Heart left ventricle (tissue), 16 donors: ENCODE results near the gene PRDM16. TPM values are rescaled to one million over a fixed set of nuclear protein-coding genes. Genes with fewer than 3 reads are reported as not detected.
A peak's percentile ranks its signal among the peaks of the same experiment; 100 is the strongest.

Experiments
- ATAC-seq, 4 donors: fragments of 200-7000 bp; cut with Tn5 transposase; one replicate each; pipeline ENCODE4 v1.9.1; 2020 to 2022; ENCODE audit warnings: moderate library complexity in 4 of 4, mild to moderate bottlenecking in 3 of 4, moderate number of reproducible peaks in 1 of 4
- DNase-seq, 5 donors: peaks; one replicate each; pipeline ENCODE4 v3.0.0-alpha.2; 2020
- H3K27ac ChIP-seq, 12 donors: fragments of 200-600 bp; sonication (generic) in 4 of 12; one replicate each; pipeline versions ENCODE4 v1.5.0 to v1.8.0; 2016 to 2022; ENCODE audit warnings: mild to moderate bottlenecking in 2 of 12
- H3K27me3 ChIP-seq, 9 donors: fragments of 200-600 bp; sonication (generic) in 2 of 9; one replicate each; pipeline versions ENCODE4 v1.5.1 to v1.8.0; 2016 to 2022; ENCODE audit warnings: mild to moderate bottlenecking in 3 of 9
- H3K36me3 ChIP-seq, 9 donors: fragments of 200-600 bp; sonication (generic) in 2 of 9; one replicate each; pipeline versions ENCODE4 v1.5.0 to v1.8.0; 2018 to 2022; ENCODE audit warnings: mild to moderate bottlenecking in 2 of 9
- H3K4me1 ChIP-seq, 12 donors: fragments of 200-600 bp; sonication (generic) in 4 of 12; one replicate each; pipeline versions ENCODE4 v1.5.0 to v1.8.0; 2016 to 2022; ENCODE audit warnings: mild to moderate bottlenecking in 3 of 12
- H3K4me3 ChIP-seq, 12 donors: fragments of 200-600 bp; sonication (generic) in 4 of 12; one replicate each; pipeline versions ENCODE4 v1.5.0 to v1.8.0; 2017 to 2022; ENCODE audit warnings: mild to moderate bottlenecking in 9 of 12, moderate library complexity in 4 of 12
- H3K9me3 ChIP-seq, 12 donors: fragments of 200-600 bp; sonication (generic) in 4 of 12; one replicate each; pipeline versions ENCODE4 v1.5.0 to v1.8.0; 2016 to 2022; ENCODE audit warnings: mild to moderate bottlenecking in 1 of 12
- POLR2A ChIP-seq, 2 donors: fragments of 450-650 bp; IDR thresholded peaks; one replicate each; pipeline ENCODE4 v1.6.1; 2017; ENCODE audit warnings: antibody characterized with exemption in 2 of 2, mild to moderate bottlenecking in 2 of 2, moderate library complexity in 2 of 2
- WGBS, 4 donors: extraction: QIAGEN DNeasy Blood & Tissue Kit in 2 of 4; methylation state at CpG; one replicate each; pipeline versions ENCODE4 v1.1.5 to v1.1.7; 2013 to 2018; 5-methylcytosine and 5-hydroxymethylcytosine counted together
- intact Hi-C, 10 donors: fragments of 100-400 bp; cut with DNase I; formaldehyde crosslinking; loops; one replicate each; pipeline versions ENCODE4 v1.11.1 to v1.14.2; 2022
- polyA plus RNA-seq, 2 donors: library from polyadenylated mRNA; stranded (reverse); fragments of 200-250 nt; gene quantifications; one replicate each; pipeline ENCODE4 v1.2.3, GENCODE V29; 2013
- total RNA-seq, 9 donors: library from RNA; depleted of rRNA in 2 of 9; stranded (reverse); fragments of >200 nt in 2 of 9; fragmentation: NEBNext Ultra II Directional in 3 of 9; extraction: Animal tissue kit (Norgen Biotek cat#: 25700) in 3 of 9; gene quantifications; one replicate each; pipeline versions ENCODE4 v1.1.0 to v1.2.4, GENCODE V29; 2016 to 2023
- TF ChIP-seq, protein P1 (sequence below), 12 donors: fragments of 200-600 bp; sonication (generic) in 4 of 12; IDR thresholded peaks; one replicate each; pipeline versions ENCODE4 v1.5.0 to v1.8.0; 2018 to 2022; ENCODE audit warnings: antibody characterized with exemption in 12 of 12, mild to moderate bottlenecking in 5 of 12
- donor health status: ischemic (EF 13 %, LVEDD 7.1; RV severe dilation, severe dysfunction).
- donor health status: healthy with polysubstance abuse.
- donor health status: DM: no; HTN: yes; CAD: no.
- donor health status: DM: no; HTN: no; CAD: no.
- donor health status: ischemic (EF 25% LVEDD 6.9; RV normal size, moderate dysfunction).
- donor health status: ischemic (EF 25% LVEDD 5.7; RV mildly dilated, moderate dysfunction).
- donor health status: healthy.
- donor health status: DM: yes; HTN: yes; CAD: no.
- donor health status: ischemic (EF 35%, LVEDD 5.7; RV mildly dilated, moderate dysfunction).
- donor health status: nonischemic (EF 11% LVEDD 7.7; RV severe dilation, severe dysfunction).
- donor health status: DM: yes; HTN: yes; CAD: no.
- donor health status: PGD.
- donor health status: ischemic (EF 29% LVEDD 5.4; RV normal size, mild dysfunction).
- donor health status: nonischemic (EF 23%, LVEDD 6.1; RV moderate dilation, normal function).

The PRDM16 gene
- total and polyA plus RNA-seq, 11 donors: 6.0 to 22.7 (median 14.0) TPM

DNA sequence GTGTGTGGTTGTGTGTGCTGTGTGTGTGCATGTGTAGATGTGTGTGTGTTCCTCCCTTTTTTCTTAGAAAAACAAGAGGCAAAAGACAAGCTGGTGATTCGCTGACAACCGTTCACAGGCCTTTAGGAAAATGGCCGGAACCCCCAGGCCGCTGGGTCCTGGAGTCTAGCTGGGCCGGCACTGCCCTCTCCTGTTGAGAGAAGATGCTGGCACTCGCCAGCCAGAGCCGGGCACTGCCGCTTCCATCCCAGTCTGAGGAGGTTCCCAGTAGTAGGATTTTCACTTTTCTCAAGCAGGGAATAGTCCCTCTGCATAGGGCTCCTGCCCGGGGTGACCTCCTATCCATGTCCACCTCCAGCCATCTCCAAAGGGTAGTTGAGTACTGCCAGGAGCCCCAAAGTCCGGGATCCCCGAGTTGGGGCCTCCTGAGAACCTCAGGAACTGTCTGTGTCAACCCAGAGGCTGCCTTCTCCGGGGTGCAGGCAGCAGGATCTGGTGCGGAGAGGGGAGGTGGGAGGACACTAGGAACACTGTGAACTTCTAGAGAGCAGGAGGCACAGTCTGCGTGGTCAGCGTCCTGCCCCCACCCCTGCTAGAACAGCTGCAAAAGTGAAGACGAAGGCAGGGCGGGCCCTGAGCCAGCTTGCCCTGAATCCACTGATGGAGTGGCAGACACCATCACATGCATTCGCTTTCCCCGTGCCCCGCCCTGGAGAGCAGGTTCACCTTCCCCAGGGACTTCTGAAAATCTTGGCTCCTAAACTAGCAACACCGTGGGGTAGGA lies 341.3 kb downstream of the PRDM16 start:
- 48 to 57% (median 53%) methylated on average over 17 to 21 of the region's 21 CpGs for WGBS, 4 donors
- intact Hi-C loops: loop anchor here in 6 of 10 donors (1.0 to 10.0 kb wide), 9 partner anchors 60 to 398 kb away; partner anchors contain the start of gene PRDM16 (in 1 of the 6)
- Histone ChIP-seq H3K36me3 (peaks cover 0 to 18% (median 0%) of the 10 kb centered on the region in 9 donors), H3K27me3 (no peaks in the 10 kb centered on the region), H3K27ac (peak overlapping the region in 1 of 12 donors; percentile 11), H3K4me3 (no peak overlapping the region), H3K4me1 (peaks cover 0 to 26% (median 5%) of the 10 kb centered on the region in 12 donors), H3K9me3 (no peaks in the 10 kb centered on the region)
- peak in 4 of 5 donors; percentile 64 to 78 (median 67) for DNase-seq
- TF ChIP-seq, protein P1, sequence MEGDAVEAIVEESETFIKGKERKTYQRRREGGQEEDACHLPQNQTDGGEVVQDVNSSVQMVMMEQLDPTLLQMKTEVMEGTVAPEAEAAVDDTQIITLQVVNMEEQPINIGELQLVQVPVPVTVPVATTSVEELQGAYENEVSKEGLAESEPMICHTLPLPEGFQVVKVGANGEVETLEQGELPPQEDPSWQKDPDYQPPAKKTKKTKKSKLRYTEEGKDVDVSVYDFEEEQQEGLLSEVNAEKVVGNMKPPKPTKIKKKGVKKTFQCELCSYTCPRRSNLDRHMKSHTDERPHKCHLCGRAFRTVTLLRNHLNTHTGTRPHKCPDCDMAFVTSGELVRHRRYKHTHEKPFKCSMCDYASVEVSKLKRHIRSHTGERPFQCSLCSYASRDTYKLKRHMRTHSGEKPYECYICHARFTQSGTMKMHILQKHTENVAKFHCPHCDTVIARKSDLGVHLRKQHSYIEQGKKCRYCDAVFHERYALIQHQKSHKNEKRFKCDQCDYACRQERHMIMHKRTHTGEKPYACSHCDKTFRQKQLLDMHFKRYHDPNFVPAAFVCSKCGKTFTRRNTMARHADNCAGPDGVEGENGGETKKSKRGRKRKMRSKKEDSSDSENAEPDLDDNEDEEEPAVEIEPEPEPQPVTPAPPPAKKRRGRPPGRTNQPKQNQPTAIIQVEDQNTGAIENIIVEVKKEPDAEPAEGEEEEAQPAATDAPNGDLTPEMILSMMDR (IDR thresholded peaks at IDR 0.05): peak; percentile 44 to 81 (median 70)
- TF ChIP-seq POLR2A (IDR thresholded peaks at IDR 0.05): no peak
- peak; percentile 73 to 90 (median 81) for ATAC-seq

DNA sequence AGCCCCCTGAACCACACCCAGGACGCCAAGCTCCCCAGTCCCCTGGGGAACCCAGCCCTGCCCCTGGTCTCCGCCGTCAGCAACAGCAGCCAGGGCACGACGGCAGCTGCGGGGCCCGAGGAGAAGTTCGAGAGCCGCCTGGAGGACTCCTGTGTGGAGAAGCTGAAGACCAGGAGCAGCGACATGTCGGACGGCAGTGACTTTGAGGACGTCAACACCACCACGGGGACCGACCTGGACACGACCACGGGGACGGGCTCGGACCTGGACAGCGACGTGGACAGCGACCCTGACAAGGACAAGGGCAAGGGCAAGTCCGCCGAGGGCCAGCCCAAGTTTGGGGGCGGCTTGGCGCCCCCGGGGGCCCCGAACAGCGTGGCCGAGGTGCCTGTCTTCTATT lies 342.8 kb downstream of the PRDM16 start:
- ATAC-seq (no peak), DNase-seq (no peak)
- Histone ChIP-seq H3K4me3 (no peak overlapping the region), H3K27me3 (no peaks in the 10 kb centered on the region), H3K4me1 (peaks cover 0 to 35% (median 11%) of the 10 kb centered on the region in 12 donors), H3K36me3 (peaks cover 0 to 14% (median 0%) of the 10 kb centered on the region in 9 donors), H3K27ac (no peak overlapping the region), H3K9me3 (peaks cover 0 to 6% (median under 1%) of the 10 kb centered on the region in 12 donors)
- 86 to 93% (median 87%) methylated on average over 18 to 30 of the region's 30 CpGs for WGBS, 4 donors
- no peak for TF ChIP-seq POLR2A (IDR thresholded peaks at IDR 0.05)
- TF ChIP-seq, protein P1 (IDR thresholded peaks at IDR 0.05): no peak
- intact Hi-C loops: loop anchor here in 5 of 10 donors (2.0 to 10.0 kb wide), 7 partner anchors 85 to 399 kb away; partner anchors contain the start of gene PRDM16 (in 1 of the 5)

- intact Hi-C loops: loop anchor here in 3 of 10 donors (5.0 to 10.0 kb wide), 4 partner anchors 85 to 345 kb away; partner anchors contain the start of gene PRDM16 (in 1 of the 3)
- Histone ChIP-seq H3K27ac (no peak overlapping the region), H3K36me3 (peaks cover 0 to 10% (median 0%) of the 10 kb centered on the region in 9 donors), H3K4me3 (no peak overlapping the region), H3K4me1 (peaks cover 0 to 35% (median 11%) of the 10 kb centered on the region in 12 donors), H3K9me3 (peaks cover 0 to 12% (median 5%) of the 10 kb centered on the region in 12 donors), H3K27me3 (no peaks in the 10 kb centered on the region)
- DNase-seq: no peak
- TF ChIP-seq, protein P1 (IDR thresholded peaks at IDR 0.05): no peak
- TF ChIP-seq POLR2A (IDR thresholded peaks at IDR 0.05): no peak
- no peak for ATAC-seq
- WGBS, 4 donors: 94 to 95% (median 94%) methylated on average over 29 to 33 of the region's 33 CpGs
These were observed 343.4 kb downstream of the PRDM16 start for GRCh38 chr1:3412376-3412775.
